Measurements from ENCODE around the gene FBF1. TPM values are rescaled to one million over a fixed set of nuclear protein-coding genes. Genes with fewer than 3 reads are reported as not detected.

FBF1 gene
- total RNA-seq, 1 experiment from 2014 or later = 15.2 TPM

Other genes starting within 250 kb of the FBF1 start
- not detected in 2 replicates for gene ITGB4, start 219.6 kb downstream of the FBF1 start, total RNA-seq (2014; rRNA removed; shearing (Covaris generic); ENCODE audit: low replicate concordance)
- 30.4 and 51.1 TPM in 2 replicates for gene GALK1, start 175.8 kb downstream of the FBF1 start, total RNA-seq (2014; rRNA removed; shearing (Covaris generic); ENCODE audit: low replicate concordance)
- gene UNK, start 156.2 kb downstream of the FBF1 start, total RNA-seq (2014; rRNA removed; shearing (Covaris generic); ENCODE audit: low replicate concordance) = 16.0 and 48.1 TPM in 2 replicates
- 0.20 and 0.23 TPM in 2 replicates for gene UNC13D, start 96.6 kb downstream of the FBF1 start, total RNA-seq (2014; rRNA removed; shearing (Covaris generic); ENCODE audit: low replicate concordance)
- 6.6 and 7.9 TPM in 2 replicates for gene WBP2, start 85.7 kb downstream of the FBF1 start, total RNA-seq (2014; rRNA removed; shearing (Covaris generic); ENCODE audit: low replicate concordance)
- 40.4 and 54.2 TPM in 2 replicates for gene TRIM47, start 62.5 kb downstream of the FBF1 start, total RNA-seq (2014; rRNA removed; shearing (Covaris generic); ENCODE audit: low replicate concordance)
- 27.6 and 49.4 TPM in 2 replicates for gene TRIM65, start 44.1 kb downstream of the FBF1 start, total RNA-seq (2014; rRNA removed; shearing (Covaris generic); ENCODE audit: low replicate concordance)
- gene MRPL38, start 36.2 kb downstream of the FBF1 start, total RNA-seq (2014; rRNA removed; shearing (Covaris generic); ENCODE audit: low replicate concordance) = 75.8 and 100 TPM in 2 replicates
- 24.5 and 26.9 TPM in 2 replicates for gene ACOX1, start 38.1 kb upstream of the FBF1 start, total RNA-seq (2014; rRNA removed; shearing (Covaris generic); ENCODE audit: low replicate concordance)
- gene TEN1, start 38.2 kb upstream of the FBF1 start, total RNA-seq (2014; rRNA removed; shearing (Covaris generic); ENCODE audit: low replicate concordance) = 23.2 and 23.9 TPM in 2 replicates
- 1.3 and 6.4 TPM in 2 replicates for gene CDK3, start 59.8 kb upstream of the FBF1 start, total RNA-seq (2014; rRNA removed; shearing (Covaris generic); ENCODE audit: low replicate concordance)
- not detected in 2 replicates for gene EVPL, start 86.3 kb upstream of the FBF1 start, total RNA-seq (2014; rRNA removed; shearing (Covaris generic); ENCODE audit: low replicate concordance)
- 70.0 and 99.9 TPM in 2 replicates for gene SRP68, start 131.5 kb upstream of the FBF1 start, total RNA-seq (2014; rRNA removed; shearing (Covaris generic); ENCODE audit: low replicate concordance)
- gene GALR2, start 133.7 kb upstream of the FBF1 start, total RNA-seq (2014; rRNA removed; shearing (Covaris generic); ENCODE audit: low replicate concordance) = not detected in 2 replicates
- not detected in 2 replicates for gene ZACN, start 138.1 kb upstream of the FBF1 start, total RNA-seq (2014; rRNA removed; shearing (Covaris generic); ENCODE audit: low replicate concordance)
- 54.5 and 81.8 TPM in 2 replicates for gene EXOC7, start 162.7 kb upstream of the FBF1 start, total RNA-seq (2014; rRNA removed; shearing (Covaris generic); ENCODE audit: low replicate concordance)
- gene FOXJ1, start 200.2 kb upstream of the FBF1 start, total RNA-seq (2014; rRNA removed; shearing (Covaris generic); ENCODE audit: low replicate concordance) = not detected in 2 replicates